Neural crest cell (in vitro differentiated cells): ENCODE measurements around the gene SLC22A3. TPM values are rescaled to one million over a fixed set of nuclear protein-coding genes. Genes with fewer than 3 reads are reported as not detected.

Experiments used
- DNase-seq: peaks from one replicate; pipeline ENCODE4 v3.0.0; 2021; ENCODE audit warnings: low read depth, mixed read lengths, low spot score
- H3K27ac Mint-ChIP-seq: one replicate; pipeline ENCODE4 v1.8.0; 2021; ENCODE audit warnings: mild to moderate bottlenecking, mixed read lengths; ENCODE audit not compliant: unreplicated experiment
- H3K27me3 Mint-ChIP-seq: 2 replicates; pipeline ENCODE4 v1.8.0; 2021; ENCODE audit warnings: low read depth, mild to moderate bottlenecking, mixed read lengths
- H3K36me3 Mint-ChIP-seq: 2 replicates; pipeline ENCODE4 v1.8.0; 2021; ENCODE audit warnings: low read depth, mild to moderate bottlenecking, mixed read lengths
- H3K4me1 Mint-ChIP-seq: 2 replicates; pipeline ENCODE4 v1.8.0; 2021; ENCODE audit warnings: mixed read lengths
- H3K4me3 Mint-ChIP-seq: one replicate; pipeline ENCODE4 v1.8.0; 2021; ENCODE audit warnings: mild to moderate bottlenecking, mixed read lengths
- H3K9me3 Mint-ChIP-seq: 2 replicates; pipeline ENCODE4 v1.8.0; 2021; ENCODE audit warnings: mixed read lengths
- total RNA-seq: library from RNA; stranded (reverse); gene quantifications from 2 replicates; pipeline ENCODE4 v1.2.1, GENCODE V29; 2021
- TF ChIP-seq, protein P1 (sequence below): fragments of 200-600 bp; sonication (generic); conservative IDR thresholded peaks from 2 replicates; pipeline ENCODE4 v1.5.0; 2021; ENCODE audit warnings: antibody characterized with exemption, mild to moderate bottlenecking

Gene SLC22A3
- total RNA-seq, 1 donor from 2014 or later: 0.12 TPM

DNA sequence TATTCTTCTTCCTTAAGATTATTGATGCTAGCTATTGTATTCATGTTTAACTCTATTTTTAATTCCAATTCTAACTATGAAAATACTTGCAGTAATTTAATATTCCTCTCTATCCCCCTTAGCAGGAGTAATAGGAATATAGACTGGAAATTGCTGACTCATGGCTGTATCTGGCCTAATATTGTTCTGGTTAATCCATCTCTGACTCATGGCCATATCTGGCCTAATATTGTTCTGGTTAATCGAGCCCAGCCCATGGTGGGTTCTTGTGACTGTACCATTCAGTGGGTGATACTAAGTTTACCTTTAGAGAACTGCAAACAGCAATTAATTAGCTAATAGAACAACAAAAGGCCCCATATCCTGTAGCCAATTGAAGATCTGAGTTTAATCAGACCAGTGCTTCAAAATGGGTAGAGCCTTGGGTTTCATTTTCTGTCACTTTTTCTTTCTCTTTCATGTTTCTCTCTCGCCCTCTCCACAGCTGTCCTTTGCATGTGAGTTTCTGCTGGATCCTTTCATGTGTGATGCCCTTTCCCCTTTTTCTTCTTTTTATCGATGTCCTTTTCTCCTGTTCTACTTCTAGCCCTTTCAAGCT, 50.6 kb downstream of the SLC22A3 start:
- Mint-ChIP-seq H3K4me1 (peaks cover 4% of the 10 kb centered on the region), H3K27me3 (no peaks in the 10 kb centered on the region), H3K36me3 (no peaks in the 10 kb centered on the region), H3K9me3 (peaks cover under 1% of the 10 kb centered on the region), H3K27ac (no peak overlapping the region), H3K4me3 (no peak overlapping the region)
- no peak for DNase-seq
- TF ChIP-seq, protein P1, sequence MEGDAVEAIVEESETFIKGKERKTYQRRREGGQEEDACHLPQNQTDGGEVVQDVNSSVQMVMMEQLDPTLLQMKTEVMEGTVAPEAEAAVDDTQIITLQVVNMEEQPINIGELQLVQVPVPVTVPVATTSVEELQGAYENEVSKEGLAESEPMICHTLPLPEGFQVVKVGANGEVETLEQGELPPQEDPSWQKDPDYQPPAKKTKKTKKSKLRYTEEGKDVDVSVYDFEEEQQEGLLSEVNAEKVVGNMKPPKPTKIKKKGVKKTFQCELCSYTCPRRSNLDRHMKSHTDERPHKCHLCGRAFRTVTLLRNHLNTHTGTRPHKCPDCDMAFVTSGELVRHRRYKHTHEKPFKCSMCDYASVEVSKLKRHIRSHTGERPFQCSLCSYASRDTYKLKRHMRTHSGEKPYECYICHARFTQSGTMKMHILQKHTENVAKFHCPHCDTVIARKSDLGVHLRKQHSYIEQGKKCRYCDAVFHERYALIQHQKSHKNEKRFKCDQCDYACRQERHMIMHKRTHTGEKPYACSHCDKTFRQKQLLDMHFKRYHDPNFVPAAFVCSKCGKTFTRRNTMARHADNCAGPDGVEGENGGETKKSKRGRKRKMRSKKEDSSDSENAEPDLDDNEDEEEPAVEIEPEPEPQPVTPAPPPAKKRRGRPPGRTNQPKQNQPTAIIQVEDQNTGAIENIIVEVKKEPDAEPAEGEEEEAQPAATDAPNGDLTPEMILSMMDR: no peak

DNA sequence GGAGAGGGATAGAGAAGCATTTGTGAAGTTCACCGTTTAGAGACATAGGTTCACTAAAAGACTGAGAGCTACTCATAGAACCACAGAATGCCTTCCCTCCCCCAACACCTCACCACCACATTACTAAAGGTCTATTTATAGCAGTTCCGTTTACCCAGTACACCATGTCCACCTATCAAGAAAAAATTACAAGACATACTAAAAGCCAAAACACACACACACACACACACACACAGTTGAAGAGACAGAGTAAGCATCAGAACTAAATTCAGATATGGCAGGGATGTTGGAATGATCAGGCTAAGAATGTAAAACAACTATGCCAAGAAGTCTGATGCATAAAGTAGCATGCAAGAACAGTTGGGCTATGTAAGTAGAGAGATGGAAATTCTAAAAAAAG, 52.3 kb downstream of the SLC22A3 start:
- H3K27me3 Mint-ChIP-seq: no peaks in the 10 kb centered on the region
- H3K27ac Mint-ChIP-seq: no peak overlapping the region
- H3K9me3 Mint-ChIP-seq: no peaks in the 10 kb centered on the region
- no peak for DNase-seq
- H3K4me1 Mint-ChIP-seq: no peaks in the 10 kb centered on the region
- TF ChIP-seq, protein P1: no peak
- H3K36me3 Mint-ChIP-seq: no peaks in the 10 kb centered on the region
- no peak overlapping the region for H3K4me3 Mint-ChIP-seq

DNA sequence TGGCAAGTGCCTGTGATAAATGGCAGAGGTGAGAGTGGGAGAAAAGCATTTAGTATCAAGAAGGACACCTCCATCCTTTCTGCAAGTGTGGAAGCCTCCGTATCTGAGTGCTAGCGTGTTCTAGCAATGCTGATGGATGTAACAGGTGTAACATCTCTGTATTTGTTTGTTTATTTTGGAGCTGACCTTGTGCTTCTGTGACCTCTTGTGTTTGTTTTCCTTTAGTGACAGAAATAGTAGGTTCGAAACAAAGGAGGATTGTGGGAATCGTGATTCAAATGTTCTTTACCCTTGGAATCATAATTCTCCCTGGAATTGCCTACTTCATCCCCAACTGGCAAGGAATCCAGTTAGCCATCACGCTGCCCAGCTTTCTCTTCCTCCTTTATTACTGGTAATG, 60.4 kb downstream of the SLC22A3 start:
- DNase-seq: no peak
- Mint-ChIP-seq H3K27ac (no peak overlapping the region), H3K27me3 (peaks cover 24% of the 10 kb centered on the region), H3K36me3 (no peaks in the 10 kb centered on the region), H3K4me1 (no peaks in the 10 kb centered on the region), H3K9me3 (no peaks in the 10 kb centered on the region), H3K4me3 (no peak overlapping the region)
- TF ChIP-seq, protein P1: no peak

DNA sequence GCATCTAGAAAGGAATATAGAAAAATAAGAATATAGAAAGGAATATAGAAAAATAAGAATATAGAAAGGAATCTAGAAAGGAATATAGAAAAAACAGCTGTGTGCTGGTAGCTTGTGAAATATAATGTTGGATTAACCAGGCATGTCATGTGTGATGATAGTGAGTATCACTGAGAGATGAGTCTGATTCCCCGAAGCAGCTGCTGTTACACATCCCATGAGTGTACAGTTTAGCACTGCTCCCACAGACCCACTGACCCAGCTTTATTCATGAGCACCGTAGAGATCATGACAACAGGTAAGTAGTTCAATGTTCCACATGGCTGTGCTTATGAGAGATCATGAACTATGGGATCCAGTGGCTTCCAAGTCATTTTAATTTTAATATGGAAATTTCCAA, 64.8 kb downstream of the SLC22A3 start:
- Mint-ChIP-seq H3K27ac (no peak overlapping the region), H3K27me3 (peaks cover 32% of the 10 kb centered on the region), H3K9me3 (no peaks in the 10 kb centered on the region), H3K4me1 (no peaks in the 10 kb centered on the region), H3K36me3 (no peaks in the 10 kb centered on the region), H3K4me3 (no peak overlapping the region)
- TF ChIP-seq, protein P1: no peak
- DNase-seq: no peak

DNA sequence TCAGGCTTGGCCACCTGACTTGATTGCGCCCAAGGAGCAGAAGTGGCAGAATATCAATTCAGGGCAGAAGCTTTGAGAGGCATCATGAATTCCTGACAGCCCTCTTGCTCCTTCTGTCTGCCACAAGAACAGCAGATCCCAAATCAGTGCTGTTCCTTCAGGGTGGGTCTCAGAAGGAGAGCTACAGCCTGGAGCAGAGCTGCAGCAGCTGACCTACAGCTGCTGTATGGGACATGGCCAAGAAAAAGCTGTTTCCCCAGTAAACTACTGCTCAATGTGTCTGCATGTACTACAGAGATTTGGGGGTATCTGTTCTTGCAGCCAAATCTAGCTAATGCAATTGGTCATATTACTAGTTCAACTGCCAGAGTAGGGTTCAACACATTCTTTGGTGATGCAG, 69.0 kb downstream of the SLC22A3 start:
- peaks cover 30% of the 10 kb centered on the region for H3K27me3 Mint-ChIP-seq

More for the DNA sequence above, 69.0 kb downstream of the SLC22A3 start:
- Mint-ChIP-seq H3K36me3 (no peaks in the 10 kb centered on the region), H3K9me3 (no peaks in the 10 kb centered on the region), H3K4me1 (no peaks in the 10 kb centered on the region), H3K27ac (no peak overlapping the region), H3K4me3 (no peak overlapping the region)
- TF ChIP-seq, protein P1: no peak
- DNase-seq: no peak
